ENCODE results near the gene EIF4B.
A peak's percentile ranks its signal among the peaks of the same experiment; 100 is the strongest.

Gene EIF4B

DNA sequence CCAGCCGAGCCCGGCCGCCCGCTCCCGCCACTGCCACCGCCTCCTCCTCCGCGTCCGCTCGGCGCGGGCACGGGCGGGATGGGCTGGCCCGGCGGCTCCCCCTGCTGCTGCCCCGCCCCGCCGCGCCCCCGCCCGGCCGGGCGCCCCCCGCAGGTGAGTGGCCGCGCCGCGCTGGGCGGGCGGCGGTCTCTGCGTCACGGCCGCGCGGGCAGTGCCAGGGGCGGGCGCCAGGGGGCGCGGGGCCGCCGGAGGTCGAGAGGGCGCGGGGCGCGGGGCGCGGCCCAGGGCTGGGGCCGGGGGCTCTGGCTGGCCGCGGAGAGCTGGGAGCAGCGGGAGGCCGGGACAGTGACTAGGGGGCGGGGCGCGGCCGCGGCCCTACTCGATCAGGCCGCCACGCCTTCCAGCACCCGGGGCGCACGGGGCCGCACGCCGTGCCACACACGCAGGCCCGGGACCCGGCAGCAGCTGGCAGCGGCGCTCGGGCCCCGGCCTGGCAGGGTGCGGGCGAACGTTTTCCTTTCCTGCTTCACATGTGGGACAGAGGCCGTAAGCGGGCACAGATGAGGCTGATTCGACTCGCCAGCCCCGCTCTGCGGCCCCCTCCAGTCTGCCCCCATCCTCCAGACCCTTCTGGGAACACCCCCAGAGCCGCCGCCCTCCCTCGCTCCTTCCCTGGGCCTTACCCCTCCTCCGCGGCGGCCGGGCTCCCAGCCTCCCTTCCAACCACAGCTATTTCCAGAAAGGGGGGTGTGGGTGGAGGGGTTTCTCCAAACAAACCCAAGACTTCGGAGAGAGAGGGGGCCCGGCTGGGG, 41.2 kb downstream of the EIF4B start:
- ATAC-seq: peak; percentile 74 to 78

DNA sequence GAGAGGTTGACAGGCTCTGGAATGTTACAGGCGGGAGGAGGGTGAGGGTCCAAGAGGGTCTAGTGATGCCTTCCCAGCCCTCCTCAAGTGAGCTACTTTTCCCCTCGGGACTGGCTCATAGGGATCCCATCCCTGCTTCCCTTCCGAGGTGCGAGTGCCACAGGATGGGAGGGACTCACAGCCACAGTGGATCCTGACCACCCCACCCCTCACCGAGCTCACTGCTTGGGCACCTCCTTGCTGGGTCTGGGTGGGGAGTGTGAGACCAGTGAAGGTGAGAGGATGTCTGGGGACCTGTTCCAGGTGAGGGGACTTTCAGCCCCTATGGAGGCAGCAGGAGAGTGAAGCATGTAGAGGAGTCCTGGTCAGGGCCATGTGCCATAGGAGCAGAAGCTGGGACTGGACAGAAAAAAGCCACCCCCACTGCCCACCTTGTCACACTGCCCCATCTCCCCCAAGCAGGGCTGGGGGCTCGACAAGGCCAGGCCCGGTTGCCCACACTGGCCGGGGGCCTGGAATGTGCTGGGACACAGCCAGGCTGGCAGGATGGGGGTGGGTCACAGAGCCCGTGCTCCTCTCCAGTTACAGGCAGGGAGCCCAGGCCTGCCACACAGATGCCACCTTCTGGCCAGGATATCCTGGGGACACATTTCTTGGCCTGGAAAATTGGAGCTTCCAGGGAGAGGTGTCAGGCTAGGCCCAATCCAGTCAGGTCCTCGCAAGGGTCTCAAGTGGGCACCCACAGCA, 42.0 kb downstream of the EIF4B start:
- ATAC-seq: no peak

DNA sequence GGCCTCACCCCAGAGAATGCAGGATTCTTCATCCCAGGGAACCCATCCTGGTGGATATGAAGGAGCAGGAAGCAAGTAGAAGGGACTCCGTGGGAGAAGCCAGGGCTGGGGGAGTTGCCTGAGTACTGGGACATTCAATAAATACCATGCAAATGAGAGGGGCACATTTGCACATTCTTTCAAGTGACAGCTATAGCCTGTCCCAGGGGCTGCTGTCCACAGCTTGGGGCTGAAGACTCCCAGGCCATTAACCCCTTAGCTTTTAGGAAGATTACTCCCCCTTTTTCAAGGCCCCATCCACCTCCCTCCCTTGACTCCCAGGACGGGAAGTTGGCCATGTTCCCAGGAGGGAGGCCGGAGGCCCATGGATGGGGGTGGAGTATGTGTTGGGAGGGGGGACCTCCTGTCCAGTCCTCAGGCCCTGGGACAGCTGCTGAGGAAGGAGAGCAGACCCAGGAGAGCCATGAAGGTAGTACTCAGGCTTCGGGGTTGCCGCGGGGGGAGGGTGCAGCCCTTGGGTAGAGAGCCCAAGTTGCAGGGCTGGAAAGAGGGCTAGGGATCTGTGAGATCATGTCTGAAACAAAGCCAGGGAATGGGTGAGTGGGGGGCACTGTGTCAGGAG, 42.6 kb downstream of the EIF4B start:
- no peak for ATAC-seq

DNA sequence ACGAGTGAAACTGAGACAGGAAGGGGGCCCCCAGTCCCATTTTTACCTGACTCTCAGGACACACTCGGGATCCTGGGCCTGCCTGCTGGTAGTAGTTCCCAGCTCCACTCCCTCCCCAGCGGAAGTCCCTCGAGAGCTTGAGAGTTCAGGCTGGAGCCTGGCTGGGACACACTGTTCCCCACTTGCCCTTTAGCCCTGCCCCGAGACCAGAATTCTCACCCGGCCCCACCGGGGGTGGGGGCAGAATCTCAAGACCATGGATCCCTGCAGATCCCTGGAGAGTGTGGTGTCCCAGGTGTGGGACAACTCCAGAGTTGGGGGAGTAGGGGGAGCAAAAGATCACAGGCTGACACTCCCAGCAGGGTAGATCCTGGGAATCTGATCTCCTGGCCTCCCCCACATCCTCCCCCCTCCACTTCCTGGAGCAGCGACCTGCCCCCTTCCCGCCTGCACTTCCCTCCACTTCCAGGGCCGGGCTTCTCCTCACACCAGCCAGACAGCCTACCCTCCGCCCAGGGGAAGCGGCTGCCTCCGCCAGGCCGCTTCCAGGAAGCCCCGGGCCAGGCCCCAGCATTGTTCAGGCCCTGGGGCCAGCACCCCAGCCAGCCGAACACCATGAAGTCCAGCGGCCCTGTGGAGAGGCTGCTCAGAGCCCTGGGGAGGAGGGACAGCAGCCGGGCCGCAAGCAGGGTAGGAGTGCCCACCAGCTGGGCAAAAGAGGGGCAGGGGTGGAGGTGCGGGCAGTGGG, 43.5 kb downstream of the EIF4B start, which contains the start of gene TNS2:
TSS of gene TNS2 (plus strand) at position 495 of the 748 bp plus-strand sequence. CDS start at position 616, 121 bp downstream.
- ATAC-seq: no peak

DNA sequence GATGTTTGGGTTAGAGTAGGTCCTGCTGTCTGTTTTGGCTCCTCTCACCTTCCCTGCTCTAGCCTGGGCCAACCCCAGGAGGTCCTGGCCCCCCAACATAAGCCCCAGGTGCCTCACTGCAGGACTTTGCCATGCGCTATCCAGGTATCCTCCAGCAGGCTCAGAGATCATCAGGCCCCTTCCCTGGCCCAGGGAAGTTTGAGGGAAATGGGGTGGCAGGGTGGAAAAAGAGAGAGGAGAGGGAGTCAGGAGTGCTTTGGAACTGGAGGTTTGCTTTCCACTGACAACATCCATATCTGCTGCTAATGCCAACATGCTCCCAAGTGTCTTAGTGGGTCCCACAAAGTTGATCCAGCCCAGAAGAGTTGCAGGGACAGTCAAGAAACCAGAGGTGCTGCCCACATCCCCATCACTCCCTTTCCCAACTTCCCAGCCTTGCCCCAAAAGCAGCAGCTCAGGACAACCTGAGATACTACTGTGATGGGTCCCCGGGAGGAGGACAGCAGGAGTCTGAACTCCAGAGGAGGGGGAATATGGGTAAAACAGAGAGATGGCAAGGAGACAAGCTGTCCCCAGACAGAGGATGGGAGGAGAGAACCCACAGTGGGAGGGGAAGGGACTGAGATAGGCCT, 44.3 kb downstream of the EIF4B start:
- no peak for ATAC-seq

DNA sequence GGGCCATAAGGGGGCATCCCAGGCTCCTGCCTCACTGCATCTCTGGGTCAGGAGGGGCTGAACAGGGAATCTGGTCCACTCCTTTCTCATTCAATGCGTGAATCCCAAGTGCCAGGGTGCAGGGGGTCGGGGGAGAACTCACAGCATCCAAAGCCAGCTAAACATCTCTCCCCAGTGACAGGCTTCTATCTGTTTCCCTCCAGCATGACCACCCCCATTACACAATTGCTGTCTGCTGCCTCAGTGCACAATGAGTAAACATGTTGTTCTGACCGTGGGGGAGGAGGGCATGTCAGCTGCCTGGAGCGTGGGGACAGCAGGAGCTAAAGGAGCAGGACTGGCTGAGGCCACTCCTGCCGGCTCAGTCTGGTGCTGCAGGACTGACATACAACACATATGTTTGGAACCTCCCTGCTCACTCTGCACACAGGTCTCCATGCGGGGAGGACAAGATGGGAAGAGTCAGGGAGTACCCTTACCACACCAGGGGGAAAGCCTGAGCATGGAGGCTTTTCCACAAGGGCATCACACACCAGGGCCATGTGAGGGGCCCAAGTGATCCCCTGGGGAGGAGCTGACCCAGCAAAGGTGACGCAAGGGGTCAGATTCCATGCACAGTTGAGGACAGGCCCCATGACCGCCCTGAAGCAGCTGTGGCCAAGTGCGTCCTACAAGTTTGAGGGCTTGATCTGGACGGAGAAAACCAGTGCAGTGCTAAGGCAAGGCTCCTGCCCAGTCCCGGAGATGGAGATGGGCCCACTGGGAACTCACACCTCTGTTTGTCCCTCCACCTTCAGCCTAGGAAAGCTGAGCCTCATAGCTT, 45.0 kb downstream of the EIF4B start:
- ATAC-seq: no peak

DNA sequence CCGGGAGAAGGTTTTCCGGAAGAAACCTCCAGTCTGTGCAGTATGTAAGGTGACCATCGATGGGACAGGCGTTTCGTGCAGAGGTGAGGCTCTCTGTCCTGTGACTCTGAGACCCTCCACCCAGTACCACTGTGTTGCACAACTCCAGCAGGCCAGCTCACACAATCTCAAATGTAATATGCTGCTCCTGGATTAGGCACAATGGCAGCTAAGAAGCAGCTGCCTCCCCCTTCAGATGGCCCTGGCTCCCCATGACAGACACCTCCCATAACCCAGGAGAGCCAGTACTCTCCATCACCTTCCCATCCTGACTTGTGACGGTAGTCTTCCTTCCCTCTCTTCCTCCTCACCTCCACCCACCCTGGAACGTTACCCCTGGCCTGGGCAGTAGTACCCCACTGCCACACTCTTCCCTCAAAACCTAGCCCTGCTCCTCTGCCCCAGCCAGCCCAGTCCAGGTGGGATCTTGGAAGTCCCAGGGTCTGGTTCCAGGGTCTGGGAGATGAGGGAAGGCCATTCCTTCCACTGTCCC, 45.7 kb downstream of the EIF4B start:
- no peak for ATAC-seq

DNA sequence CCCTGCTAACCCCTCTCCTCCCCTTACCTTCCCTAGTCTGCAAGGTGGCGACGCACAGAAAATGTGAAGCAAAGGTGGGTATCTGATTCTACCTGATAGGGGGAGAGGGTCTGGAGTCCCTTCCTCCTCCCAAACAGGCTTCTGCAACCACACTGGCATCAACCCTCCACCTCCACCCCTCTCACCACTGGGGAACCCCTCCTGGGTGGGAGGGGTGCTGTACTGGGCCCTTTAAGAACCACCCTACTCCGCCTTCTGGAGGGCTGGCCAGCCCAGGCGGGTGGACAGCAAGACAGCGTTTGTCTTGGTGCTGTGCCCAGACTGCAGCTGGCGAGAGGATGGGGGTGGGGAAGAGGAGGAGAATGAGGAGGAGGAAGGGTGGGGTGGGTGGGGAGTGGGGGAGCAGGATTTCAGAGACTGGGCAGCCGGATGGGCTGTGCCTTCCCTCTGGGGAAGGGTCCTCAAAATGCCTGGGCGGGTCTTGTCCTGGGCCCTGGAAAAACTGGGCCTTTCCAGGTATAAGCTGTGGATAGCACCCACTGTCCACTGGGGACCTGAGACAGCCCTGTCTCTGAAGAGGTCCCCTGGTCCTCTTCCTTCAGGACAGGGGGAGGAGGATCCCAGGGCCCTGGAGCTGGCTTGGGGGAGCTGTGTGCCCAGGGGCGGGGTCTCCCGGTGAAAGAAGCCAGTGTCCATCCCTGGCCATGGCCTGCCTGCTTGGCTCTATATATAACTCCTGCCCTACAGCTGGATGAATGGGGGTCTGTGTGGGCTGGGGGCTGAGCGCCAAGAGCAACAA, 46.4 kb downstream of the EIF4B start:
- ATAC-seq: no peak

DNA sequence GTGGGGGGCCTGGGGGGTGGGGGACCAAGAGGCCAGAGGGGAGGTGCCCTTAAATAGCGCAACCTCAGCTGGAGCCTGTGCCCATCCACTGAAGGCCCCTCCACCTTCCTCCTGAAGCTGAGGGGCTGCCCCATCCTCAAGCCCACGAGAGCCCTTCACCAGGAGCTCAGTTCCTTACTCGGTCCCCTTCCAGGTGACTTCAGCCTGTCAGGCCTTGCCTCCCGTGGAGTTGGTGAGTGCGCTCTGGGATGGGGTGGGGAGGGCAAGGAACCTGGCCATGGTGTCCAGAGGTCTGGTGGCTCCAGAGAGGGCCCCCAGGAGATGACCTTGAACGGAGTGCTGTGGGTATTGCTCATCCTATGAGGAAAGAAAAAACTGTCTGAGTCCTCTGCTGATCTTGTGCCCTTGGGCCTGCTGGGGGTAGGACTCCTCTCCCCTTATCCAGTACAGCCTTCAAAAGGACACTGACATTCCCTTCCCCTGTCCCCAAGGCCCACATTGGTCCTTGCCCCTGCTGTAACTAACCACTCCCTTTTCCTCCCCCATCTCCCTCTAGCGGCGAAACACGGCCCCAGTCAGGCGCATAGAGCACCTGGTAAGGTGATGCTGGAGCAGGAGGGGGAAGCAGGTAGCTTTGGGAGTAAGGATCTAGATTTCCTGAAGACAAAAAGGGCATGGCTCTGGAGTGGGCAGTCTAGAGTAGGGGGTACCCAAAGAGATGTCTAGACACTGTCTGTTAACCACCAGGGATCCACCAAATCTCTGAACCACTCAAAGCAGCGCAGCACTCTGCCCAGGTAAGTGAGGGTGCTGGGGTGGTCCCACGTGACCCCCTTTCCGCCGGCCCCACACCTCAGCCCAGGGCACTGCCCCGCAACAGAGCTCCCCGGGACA, 47.2 kb downstream of the EIF4B start:
- ATAC-seq: peak; percentile 12 to 27

DNA sequence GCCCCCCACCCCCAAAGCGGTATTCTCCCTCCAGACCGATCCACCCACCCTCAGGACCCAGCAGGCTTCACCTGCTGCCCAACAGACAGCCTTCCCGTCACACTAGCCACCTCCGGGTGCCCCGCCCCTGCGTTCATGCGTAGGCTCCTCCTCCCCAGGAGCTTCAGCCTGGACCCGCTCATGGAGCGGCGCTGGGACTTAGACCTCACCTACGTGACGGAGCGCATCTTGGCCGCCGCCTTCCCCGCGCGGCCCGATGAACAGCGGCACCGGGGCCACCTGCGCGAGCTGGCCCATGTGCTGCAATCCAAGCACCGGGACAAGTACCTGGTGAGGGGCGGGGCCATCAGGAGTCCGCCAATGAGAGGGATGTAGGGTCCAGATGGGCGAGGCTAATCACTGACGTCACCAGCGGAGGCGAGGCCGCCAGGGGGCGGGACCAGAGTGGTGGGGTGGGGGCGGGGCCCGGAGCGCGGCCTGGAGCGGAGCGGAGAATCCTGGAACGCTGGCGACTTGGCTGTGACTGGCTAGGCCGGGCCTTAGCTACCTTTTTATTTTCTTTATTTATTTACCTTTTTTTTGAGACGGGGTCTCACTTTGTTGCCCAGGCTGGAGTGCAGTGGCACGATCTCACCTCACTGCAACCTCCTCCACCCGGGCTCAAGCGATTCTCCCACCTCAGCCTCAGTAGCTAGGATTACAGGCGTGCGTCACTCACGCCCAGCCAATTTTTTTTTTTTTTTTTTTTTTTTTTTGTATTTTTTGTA, 48.0 kb downstream of the EIF4B start:
- peak; percentile 94 to 95 for ATAC-seq

DNA sequence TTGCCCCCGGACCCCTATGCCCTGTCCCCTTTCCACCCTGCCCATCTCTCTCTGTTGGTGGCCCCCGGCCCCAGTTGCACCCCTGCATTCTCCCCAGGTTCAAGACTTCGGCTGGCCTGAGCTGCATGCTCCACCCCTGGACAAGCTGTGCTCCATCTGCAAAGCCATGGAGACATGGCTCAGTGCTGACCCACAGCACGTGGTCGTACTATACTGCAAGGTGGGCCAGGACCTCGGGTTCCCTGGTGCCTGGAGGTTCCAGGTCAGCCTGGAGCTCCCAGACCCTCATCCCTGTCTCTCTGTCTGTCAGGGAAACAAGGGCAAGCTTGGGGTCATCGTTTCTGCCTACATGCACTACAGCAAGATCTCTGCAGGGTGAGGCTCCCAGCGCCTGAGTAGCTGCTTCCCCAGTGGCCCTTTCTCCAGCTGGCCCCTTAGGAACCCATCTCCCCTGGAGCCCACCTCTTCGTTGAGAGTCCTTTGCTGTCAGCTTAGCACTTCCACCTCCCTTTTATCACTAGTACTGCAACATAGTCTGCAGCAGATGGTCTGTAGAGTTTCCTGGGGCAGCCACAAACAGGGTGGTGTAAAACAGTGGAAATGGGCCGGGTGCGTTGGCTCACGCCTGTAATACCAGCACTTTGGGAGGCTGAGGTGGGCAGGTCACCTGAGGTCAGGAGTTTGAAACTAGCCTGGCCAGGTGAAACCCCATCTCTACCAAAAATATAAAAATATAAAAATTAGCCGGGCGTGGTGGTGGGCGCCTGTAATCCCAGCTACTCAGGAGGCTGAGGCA, 49.4 kb downstream of the EIF4B start:
- no peak for ATAC-seq

DNA sequence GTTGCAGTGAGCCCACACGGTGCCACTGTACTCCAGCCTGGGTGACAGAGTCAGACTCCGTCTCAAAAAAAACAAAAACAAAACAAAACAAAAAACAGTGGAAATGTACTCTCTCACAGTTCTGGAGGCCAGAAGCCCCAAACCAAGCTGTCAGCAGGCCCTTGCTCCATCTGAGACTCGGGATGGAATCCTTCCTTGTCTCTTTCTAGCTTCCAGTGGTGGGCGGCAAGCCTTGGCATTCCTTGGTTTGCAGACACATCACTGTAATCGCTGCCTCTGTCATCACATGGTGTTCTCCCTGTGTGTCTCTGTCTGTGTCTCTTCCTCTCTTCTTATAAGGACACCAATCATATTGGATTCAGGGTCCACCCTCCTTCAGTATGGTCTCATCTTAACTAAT, 50.0 kb downstream of the EIF4B start:
- no peak for ATAC-seq

DNA sequence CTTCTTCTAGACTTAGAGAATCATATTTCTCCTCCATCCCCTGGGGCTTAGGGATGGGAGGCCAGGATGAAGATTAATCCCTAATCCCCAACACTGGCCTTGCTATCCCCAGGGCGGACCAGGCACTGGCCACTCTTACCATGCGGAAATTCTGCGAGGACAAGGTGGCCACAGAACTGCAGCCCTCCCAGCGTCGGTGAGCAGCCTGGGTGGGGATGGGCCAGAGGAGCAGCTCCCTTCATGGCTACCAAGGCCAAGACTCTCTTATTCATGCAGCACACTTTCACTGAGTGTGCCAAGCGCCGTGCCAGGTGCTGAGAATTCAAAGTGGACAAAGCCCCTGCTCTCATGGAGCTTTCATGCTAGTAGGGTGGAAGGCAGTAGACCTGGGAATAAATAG, 50.6 kb downstream of the EIF4B start:
- ATAC-seq: no peak

DNA sequence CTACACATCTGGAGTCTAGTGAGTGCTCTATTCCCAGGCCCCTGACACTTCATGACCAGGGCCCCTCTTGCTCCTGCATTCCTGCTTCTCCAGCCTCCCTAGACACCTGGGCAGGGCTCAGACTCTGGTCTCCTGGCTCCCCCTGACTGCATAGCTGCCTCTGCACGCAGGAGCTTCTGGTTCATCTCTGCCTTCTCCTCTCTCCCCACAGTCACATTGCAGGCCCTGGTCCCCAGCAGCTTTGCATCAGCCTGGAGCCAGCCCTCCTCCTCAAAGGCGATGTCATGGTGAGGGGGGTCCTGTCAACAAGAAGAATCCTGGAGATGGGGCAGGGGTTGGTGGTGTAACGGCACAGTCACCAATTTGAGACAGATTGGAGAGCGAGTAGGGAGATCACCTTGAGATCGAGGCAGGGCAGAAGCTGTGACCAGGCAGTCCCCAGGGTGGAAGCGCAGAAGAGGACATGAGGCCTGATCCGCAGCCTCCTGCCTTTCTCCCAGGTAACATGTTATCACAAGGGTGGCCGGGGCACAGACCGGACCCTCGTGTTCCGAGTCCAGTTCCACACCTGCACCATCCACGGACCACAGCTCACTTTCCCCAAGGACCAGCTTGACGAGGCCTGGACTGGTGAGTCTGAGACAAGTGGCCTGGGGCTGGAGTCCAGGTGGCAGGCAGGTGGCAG, 51.7 kb downstream of the EIF4B start:
- ATAC-seq: no peak

DNA sequence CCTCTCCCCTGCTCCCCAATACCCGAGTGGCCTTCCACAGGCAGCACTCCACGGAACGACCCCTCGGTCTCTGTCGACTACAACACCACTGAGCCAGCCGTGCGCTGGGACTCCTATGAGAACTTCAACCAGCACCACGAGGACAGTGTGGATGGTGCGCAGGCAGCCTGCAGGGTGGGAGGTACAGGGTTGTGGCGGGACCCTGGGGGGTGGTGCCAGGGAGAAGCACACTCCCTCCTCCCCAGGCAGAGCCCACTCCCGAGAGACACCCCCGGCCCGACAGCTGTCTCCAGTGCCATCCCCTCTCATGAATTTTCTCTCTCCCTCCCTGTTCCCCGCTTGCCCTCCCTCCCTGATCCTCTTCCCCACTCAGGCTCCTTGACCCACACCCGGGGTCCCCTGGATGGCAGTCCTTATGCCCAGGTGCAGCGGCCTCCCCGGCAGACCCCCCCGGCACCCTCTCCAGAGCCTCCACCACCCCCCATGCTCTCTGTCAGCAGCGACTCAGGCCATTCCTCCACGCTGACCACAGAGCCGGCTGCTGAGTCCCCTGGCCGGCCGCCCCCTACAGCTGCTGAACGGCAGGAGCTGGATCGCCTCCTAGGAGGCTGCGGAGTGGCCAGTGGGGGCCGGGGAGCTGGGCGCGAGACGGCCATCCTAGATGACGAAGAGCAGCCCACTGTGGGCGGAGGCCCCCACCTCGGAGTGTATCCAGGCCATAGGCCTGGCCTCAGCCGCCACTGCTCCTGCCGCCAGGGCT, 52.6 kb downstream of the EIF4B start:
- ATAC-seq: no peak

DNA sequence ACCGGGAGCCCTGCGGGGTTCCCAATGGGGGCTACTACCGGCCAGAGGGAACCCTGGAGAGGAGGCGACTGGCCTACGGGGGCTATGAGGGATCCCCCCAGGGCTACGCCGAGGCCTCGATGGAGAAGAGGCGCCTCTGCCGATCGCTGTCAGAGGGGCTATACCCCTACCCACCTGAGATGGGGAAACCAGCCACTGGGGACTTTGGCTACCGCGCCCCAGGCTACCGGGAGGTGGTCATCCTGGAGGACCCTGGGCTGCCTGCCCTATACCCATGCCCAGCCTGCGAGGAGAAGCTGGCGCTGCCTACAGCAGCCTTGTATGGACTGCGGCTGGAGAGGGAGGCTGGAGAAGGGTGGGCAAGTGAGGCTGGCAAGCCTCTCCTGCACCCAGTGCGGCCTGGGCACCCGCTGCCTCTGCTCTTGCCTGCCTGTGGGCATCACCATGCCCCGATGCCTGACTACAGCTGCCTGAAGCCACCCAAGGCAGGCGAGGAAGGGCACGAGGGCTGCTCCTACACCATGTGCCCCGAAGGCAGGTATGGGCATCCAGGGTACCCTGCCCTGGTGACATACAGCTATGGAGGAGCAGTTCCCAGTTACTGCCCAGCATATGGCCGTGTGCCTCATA, 53.3 kb downstream of the EIF4B start:
- ATAC-seq: no peak

All from activated CD4-positive, CD25-positive, alpha-beta regulatory T cell treated with anti-CD3 and anti-CD28 coated beads, Interleukin-2, amount 50 U/mL, for 24 hours (primary cell).